Activated CD4-positive, CD25-positive, alpha-beta regulatory T cell treated with anti-CD3 and anti-CD28 coated beads, Interleukin-2, amount 50 U/mL, for 72 hours (primary cell): Measurements from ENCODE around the gene FAF1.
"Not testable (repeated sequence)": the region's sequence is repeated elsewhere in the genome, so short reads cannot be mapped to it uniquely, and the experiment has no call there.

Source experiments
- DNase-seq: peaks from one replicate; pipeline ENCODE4 v3.0.0; 2021

Gene FAF1

GRCh38 chr1:50901872-50902271 is 58.2 kb downstream of the FAF1 start:
- no peak for DNase-seq

- no peak for DNase-seq
Observed at GRCh38 chr1:50898773-50899172, 61.3 kb downstream of the FAF1 start.

- no peak for DNase-seq
Observed at GRCh38 chr1:50894340-50894739, 65.7 kb downstream of the FAF1 start.

DNA sequence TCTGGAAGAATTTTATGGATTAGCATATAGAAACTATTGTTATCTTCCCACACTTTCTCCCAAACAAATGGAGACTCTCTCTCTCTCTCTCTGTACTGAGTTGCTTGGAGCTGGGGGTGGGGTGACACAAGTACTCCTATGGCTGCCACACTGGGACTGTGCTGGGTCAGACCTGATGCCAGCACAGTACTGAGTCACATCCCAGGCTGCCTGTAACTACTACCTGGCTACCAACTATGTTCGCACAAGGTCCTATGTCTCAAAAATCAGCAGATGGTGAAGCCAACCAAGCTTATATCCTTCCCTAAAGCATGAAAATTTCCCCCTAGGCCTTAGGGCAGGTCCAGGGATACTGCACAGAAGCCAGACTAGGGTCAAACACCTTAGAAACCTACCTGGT is 66.6 kb downstream of the FAF1 start:
- DNase-seq = no peak

DNA sequence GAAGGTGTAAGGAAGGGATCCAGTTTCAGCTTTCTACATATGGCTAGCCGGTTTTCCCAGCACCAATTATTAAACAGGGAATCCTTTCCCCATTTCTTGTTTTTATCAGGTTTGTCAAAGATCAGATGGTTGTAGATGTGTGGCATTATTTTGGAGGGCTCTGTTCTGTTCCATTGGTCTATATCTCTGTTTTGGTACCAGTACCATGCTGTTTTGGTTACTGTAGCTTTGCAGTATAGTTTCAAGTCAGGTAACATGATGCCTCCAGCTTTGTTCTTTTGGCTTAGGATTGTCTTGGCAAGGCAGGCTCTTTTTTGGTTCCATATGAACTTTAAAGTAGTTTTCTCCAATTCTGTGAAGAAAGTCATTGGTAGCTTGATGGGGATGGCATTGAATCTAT is 72.5 kb downstream of the FAF1 start:
- not testable (repeated sequence) for DNase-seq

- no peak for DNase-seq
Observed at GRCh38 chr1:50880373-50880772, 79.7 kb downstream of the FAF1 start.

GRCh38 chr1:50879137-50879536 is 80.9 kb downstream of the FAF1 start:
- DNase-seq = no peak

GRCh38 chr1:50878434-50878833 is 81.6 kb downstream of the FAF1 start:
- DNase-seq = no peak

DNA sequence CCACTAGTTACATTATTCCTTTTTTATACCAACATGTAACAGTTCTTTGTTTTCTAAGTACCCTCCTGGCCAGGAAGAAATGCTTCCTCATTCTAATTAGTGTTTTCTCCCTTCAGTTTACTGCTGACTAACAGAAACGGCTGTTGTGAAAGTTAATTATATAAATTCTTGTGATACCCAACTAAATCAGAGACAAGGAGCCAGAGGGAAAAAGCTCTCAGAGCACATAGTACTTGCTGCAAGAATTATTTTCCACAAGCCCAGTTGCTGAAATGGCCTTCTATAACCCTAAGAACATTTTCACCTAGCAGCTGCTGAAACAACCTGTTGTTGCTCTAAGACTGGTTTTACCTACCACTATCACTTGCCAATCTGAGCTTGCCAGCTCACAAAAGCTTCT is 82.4 kb downstream of the FAF1 start:
- DNase-seq = no peak

GRCh38 chr1:50873458-50874187 is 86.4 kb downstream of the FAF1 start:
- peak; percentile 65 for DNase-seq

DNA sequence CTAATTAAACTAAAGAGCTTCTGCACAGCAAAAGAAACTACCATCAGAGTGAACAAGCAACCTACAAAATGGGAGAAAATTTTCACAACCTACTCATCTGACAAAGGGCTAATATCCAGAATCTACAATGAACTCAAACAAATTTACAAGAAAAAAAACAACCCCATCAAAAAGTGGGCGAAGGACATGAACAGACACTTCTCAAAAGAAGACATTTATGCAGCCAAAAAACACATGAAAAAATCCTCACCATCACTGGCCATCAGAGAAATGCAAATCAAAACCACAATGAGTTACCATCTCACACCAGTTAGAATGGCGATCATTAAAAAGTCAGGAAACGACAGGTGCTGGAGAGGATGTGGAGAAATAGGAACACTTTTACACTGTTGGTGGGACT is 95.2 kb downstream of the FAF1 start:
- not testable (repeated sequence) for DNase-seq

- DNase-seq = no peak
Observed at GRCh38 chr1:50861772-50862171, 98.3 kb downstream of the FAF1 start.

DNA sequence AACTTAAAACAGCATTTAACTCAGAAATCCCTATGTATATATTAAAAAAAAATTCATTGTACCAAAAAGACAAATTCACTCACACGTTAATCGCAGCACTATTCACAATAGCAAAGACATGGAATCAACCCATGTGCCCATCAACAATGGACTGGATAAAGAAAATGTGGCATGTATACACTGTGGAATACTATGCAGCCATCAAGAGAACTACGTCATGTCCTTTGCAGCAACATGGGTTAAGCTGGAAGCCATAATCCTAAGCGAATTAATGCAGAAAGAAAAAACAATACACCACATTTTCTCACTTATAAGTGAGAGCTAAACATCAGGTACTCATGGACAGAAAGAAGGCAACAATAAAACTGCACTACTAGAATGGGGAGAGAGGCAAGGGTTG is 99.4 kb downstream of the FAF1 start:
- no peak for DNase-seq

GRCh38 chr1:50860256-50860655 is 99.8 kb downstream of the FAF1 start:
- no peak for DNase-seq

- no peak for DNase-seq
Observed at GRCh38 chr1:50859657-50860056, 100.4 kb downstream of the FAF1 start.

DNA sequence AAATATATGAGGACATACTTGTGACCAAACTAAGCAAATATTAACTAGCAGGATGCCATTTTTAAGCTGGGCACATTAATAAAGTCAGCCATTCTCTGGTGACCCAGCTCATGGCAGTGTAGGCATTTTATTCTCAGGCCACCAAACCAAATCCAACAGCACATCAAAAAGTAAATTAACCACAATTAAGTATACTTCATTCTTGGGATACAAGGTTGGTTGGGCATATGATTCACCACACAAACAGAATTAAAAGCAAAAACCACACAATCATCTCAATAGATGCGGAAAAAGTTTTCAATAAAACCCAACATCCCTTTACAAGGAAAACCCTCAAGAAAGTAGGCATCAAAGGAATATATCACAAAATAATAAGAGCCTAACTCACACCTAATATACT is 101.3 kb downstream of the FAF1 start:
- DNase-seq = no peak

GRCh38 chr1:50857702-50858101 is 102.4 kb downstream of the FAF1 start:
- DNase-seq = no peak

GRCh38 chr1:50853325-50853724 is 106.7 kb downstream of the FAF1 start:
- DNase-seq = no peak

DNA sequence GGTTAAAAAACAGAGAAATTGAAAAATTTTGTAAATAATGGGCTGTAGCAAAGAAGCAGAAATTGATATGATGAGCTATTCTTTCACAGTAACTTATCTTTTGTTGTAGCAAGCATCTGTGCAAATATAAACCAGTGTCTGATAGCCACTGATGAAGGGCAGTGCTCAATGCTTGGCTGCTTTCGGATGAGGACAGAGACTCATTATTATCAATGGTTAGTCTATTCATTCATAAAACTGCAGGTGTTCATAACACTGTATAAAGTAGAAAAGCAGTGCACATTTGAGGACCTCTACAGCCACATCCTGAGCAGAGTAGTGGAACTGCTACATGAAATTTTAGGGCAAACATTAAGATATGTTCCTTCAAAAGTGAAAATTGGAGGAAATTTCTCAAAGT is 107.2 kb downstream of the FAF1 start:
- DNase-seq = no peak

- no peak for DNase-seq
Observed at GRCh38 chr1:50851466-50851865, 108.6 kb downstream of the FAF1 start.

DNA sequence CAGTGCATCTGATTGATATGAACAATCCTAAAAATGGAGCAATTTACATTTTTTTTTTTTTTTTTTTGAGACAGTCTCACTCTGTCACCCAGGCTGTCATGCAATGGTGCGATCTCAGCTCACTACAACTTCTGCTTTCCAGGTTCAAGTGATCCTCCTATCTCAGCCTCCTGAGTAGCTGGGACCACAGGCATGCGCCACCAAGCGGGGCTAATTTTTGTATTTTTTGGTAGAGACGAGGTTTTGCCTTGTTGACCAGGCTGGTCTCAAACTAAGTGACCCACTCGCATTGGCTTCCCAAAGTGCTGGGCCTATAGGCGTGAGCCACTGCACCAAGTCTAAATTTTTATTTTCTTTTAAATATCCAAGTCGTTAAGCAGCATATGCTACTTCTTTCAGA is 109.0 kb downstream of the FAF1 start:
- DNase-seq = no peak

- no peak for DNase-seq
Observed at GRCh38 chr1:50847303-50847702, 112.8 kb downstream of the FAF1 start.

GRCh38 chr1:50846224-50846839 is 113.7 kb downstream of the FAF1 start:
- no peak for DNase-seq

- no peak for DNase-seq
Observed at GRCh38 chr1:50841791-50842387, 118.2 kb downstream of the FAF1 start.

DNA sequence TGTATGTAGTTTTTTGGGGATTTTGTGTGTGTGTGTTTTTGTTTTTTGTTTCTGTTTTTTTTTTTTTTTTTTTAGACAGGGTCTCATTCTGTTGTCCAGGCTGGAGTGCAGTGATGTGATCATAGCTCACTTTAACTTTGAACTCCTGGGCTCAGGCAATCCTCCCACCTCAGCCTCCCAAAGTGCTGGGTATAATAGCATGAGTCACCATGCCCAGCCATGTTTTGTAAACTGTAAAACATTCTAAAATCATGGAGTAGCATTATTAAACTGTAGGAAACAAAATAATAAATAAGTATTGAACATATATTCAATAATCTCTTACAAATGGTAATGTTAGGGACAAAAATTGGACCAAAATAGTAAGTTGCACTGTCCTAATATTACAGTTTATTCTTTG is 124.0 kb downstream of the FAF1 start:
- no peak for DNase-seq
